GM18507 (cell line): Measurements from ENCODE around the gene FGF12.

Experiments used
- DNase-seq: peaks from one replicate; pipeline ENCODE4 v3.0.0; 2011; ENCODE audit warnings: low read depth; ENCODE audit not compliant: insufficient read length; ENCODE audit errors: extremely low spot score
- FAIRE-seq: peaks from 2 replicates; lab custom pipeline; 2011; peaks lifted over from hg19 to GRCh38; lab: Jason Lieb, UNC

The FGF12 gene

GRCh38 chr3:192299921-192300320 lies 427.4 kb downstream of the FGF12 start:
- FAIRE-seq (no peak), DNase-seq (no peak)

GRCh38 chr3:192296845-192297244 lies 430.5 kb downstream of the FGF12 start:
- DNase-seq, result no peak
- no peak for FAIRE-seq

- FAIRE-seq, result no peak
- no peak for DNase-seq
These were observed 442.8 kb downstream of the FGF12 start for GRCh38 chr3:192284443-192285072.

- FAIRE-seq (no peak), DNase-seq (no peak)
These were observed 446.0 kb downstream of the FGF12 start for GRCh38 chr3:192281207-192281880.

GRCh38 chr3:192279664-192280063 lies 447.7 kb downstream of the FGF12 start:
- FAIRE-seq, result no peak
- no peak for DNase-seq

- DNase-seq (no peak), FAIRE-seq (no peak)
These were observed 449.9 kb downstream of the FGF12 start for GRCh38 chr3:192277477-192277876.

GRCh38 chr3:192275741-192276355 lies 451.5 kb downstream of the FGF12 start:
- FAIRE-seq (no peak), DNase-seq (no peak)

- DNase-seq (no peak), FAIRE-seq (no peak)
These were observed 453.7 kb downstream of the FGF12 start for GRCh38 chr3:192273697-192274010.

GRCh38 chr3:192273001-192273696 lies 454.2 kb downstream of the FGF12 start:
- FAIRE-seq (no peak), DNase-seq (no peak)

GRCh38 chr3:192262001-192262400 lies 465.3 kb downstream of the FGF12 start:
- FAIRE-seq (no peak), DNase-seq (no peak)

GRCh38 chr3:192261135-192261534 lies 466.2 kb downstream of the FGF12 start:
- FAIRE-seq (no peak), DNase-seq (no peak)

GRCh38 chr3:192260116-192261010 lies 467.0 kb downstream of the FGF12 start:
- DNase-seq (no peak), FAIRE-seq (no peak)

- DNase-seq, result no peak
- no peak for FAIRE-seq
These were observed 467.7 kb downstream of the FGF12 start for GRCh38 chr3:192259661-192260060.

GRCh38 chr3:192258721-192259120 lies 468.6 kb downstream of the FGF12 start:
- FAIRE-seq (no peak), DNase-seq (no peak)

- no peak for FAIRE-seq
- DNase-seq, result no peak
These were observed 471.5 kb downstream of the FGF12 start for GRCh38 chr3:192255839-192256238.

- FAIRE-seq (no peak), DNase-seq (no peak)
These were observed 474.0 kb downstream of the FGF12 start for GRCh38 chr3:192253138-192253887.

- DNase-seq, result no peak
- FAIRE-seq, result no peak
These were observed 477.8 kb downstream of the FGF12 start for GRCh38 chr3:192249516-192249915.

- FAIRE-seq, result no peak
- no peak for DNase-seq
These were observed 480.3 kb downstream of the FGF12 start for GRCh38 chr3:192246847-192247559.
